Astrocyte (in vitro differentiated cells and primary cell): ENCODE data around the gene RTTN.

Experiments used
- EZH2 ChIP-seq: IDR thresholded peaks from 2 replicates; pipeline ENCODE4 v1.6.1; 2012; ENCODE audit warnings: mild to moderate bottlenecking, low read length, inconsistent platforms; ENCODE audit not compliant: insufficient read depth
- TF ChIP-seq, protein P1 (sequence below): IDR thresholded peaks from 2 replicates; pipeline ENCODE4 v1.5.1; 2011; ENCODE audit warnings: low read depth, mild to moderate bottlenecking, inconsistent platforms, low read length, moderate library complexity; ENCODE audit not compliant: insufficient read depth

DNA sequence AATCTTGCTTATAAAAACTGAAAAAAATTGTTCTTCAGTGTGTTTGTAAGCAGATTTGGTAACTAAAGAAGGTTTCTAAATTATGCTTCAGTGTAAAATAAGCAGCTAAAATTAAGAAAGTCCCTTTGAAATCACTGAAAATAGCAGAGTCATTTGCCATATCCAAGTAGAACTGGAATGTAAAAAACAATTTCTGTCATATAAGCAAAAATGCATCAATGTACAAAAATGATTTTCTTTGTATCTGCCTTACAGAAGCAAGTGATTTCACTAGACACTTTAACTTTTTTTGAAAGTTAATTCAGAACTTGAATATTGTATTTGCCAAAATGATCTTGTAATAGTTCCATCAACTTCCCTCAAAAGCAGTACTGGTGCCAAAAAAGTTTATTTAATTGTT is 136.1 kb downstream of the RTTN start:
- TF ChIP-seq, protein P1, sequence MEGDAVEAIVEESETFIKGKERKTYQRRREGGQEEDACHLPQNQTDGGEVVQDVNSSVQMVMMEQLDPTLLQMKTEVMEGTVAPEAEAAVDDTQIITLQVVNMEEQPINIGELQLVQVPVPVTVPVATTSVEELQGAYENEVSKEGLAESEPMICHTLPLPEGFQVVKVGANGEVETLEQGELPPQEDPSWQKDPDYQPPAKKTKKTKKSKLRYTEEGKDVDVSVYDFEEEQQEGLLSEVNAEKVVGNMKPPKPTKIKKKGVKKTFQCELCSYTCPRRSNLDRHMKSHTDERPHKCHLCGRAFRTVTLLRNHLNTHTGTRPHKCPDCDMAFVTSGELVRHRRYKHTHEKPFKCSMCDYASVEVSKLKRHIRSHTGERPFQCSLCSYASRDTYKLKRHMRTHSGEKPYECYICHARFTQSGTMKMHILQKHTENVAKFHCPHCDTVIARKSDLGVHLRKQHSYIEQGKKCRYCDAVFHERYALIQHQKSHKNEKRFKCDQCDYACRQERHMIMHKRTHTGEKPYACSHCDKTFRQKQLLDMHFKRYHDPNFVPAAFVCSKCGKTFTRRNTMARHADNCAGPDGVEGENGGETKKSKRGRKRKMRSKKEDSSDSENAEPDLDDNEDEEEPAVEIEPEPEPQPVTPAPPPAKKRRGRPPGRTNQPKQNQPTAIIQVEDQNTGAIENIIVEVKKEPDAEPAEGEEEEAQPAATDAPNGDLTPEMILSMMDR, result no peak
- no peak for TF ChIP-seq EZH2
